Liver (tissue), 3 donors: Measurements from ENCODE around the gene NDST1.

ENCODE experiments used
- FOXA1 ChIP-seq: IDR thresholded peaks from 2 replicates; pipeline ENCODE4 v1.6.1; 2016; ENCODE audit warnings: antibody characterized with exemption
- GABPA ChIP-seq, 2 donors: IDR thresholded peaks in 1 of 2; conservative IDR thresholded peaks in 1 of 2; 2 replicates each; pipeline ENCODE4 v1.6.1; 2016; ENCODE audit warnings: antibody characterized with exemption in 2 of 2, mild to moderate bottlenecking in 1 of 2, moderate library complexity in 1 of 2
- HNF4A ChIP-seq, 2 donors: conservative IDR thresholded peaks; 2 replicates each; pipeline ENCODE4 v1.6.1; 2016; ENCODE audit warnings: antibody characterized with exemption in 2 of 2, mild to moderate bottlenecking in 2 of 2
- JUND ChIP-seq, 2 donors: IDR thresholded peaks; 2 replicates each; pipeline ENCODE4 v1.6.1; 2016; ENCODE audit warnings: antibody characterized with exemption in 2 of 2
- RAD21 ChIP-seq, 2 donors: IDR thresholded peaks; 2 replicates each; pipeline ENCODE4 v1.6.1; 2016; ENCODE audit warnings: antibody characterized with exemption in 2 of 2, mild to moderate bottlenecking in 2 of 2
- RXRA ChIP-seq, 2 donors: IDR thresholded peaks; 2 replicates each; pipeline ENCODE4 v1.6.1; 2017 to 2018; ENCODE audit warnings: antibody characterized with exemption in 2 of 2, mild to moderate bottlenecking in 1 of 2
- SP1 ChIP-seq: IDR thresholded peaks from 2 replicates; pipeline ENCODE4 v1.6.1; 2018; ENCODE audit warnings: antibody characterized with exemption, mild to moderate bottlenecking
- TAF1 ChIP-seq: conservative IDR thresholded peaks from 2 replicates; pipeline ENCODE4 v1.6.1; 2016; ENCODE audit warnings: antibody characterized with exemption, mild to moderate bottlenecking
- YY1 ChIP-seq: IDR thresholded peaks from 2 replicates; pipeline ENCODE4 v1.6.1; 2016; ENCODE audit warnings: antibody characterized with exemption, mild to moderate bottlenecking
- TF ChIP-seq, protein P1 (sequence below): fragments of 150-350 bp; IDR thresholded peaks from 2 replicates; pipeline ENCODE4 v1.5.1; 2017; ENCODE audit warnings: improper control_type of control experiment, low read depth, low read length; ENCODE audit not compliant: missing input control
- TF ChIP-seq, protein P2 (sequence below): IDR thresholded peaks from 2 replicates; pipeline ENCODE4 v1.6.1; 2016; ENCODE audit warnings: antibody characterized with exemption
- TF ChIP-seq, protein P3 (sequence below): IDR thresholded peaks from 2 replicates; pipeline ENCODE4 v1.6.1; 2016; ENCODE audit warnings: antibody characterized with exemption, mild to moderate bottlenecking
- TF ChIP-seq, protein P4 (sequence below): IDR thresholded peaks from 2 replicates; pipeline ENCODE4 v1.6.1; 2016; ENCODE audit warnings: antibody characterized with exemption
- donor health status: healthy.
- donor health status: healthy.

DNA sequence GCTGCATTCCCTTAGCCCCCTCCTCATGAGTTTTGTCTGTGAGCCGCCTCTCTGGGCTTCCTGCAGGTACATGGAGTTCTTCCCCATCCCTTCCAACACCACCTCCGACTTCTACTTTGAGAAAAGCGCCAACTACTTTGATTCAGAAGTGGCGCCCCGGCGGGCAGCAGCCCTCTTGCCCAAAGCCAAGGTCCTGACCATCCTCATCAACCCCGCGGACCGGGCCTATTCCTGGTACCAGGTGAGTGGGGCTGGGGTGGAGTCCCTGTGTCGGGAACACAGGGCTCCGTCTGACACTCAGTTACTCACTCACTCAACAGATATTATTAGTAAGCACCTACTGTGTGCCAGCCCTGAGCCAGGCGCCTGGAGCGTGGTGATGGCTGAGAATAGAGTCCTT, 37.3 kb downstream of the NDST1 start:
- no peak for TF ChIP-seq FOXA1
- TF ChIP-seq, protein P1, sequence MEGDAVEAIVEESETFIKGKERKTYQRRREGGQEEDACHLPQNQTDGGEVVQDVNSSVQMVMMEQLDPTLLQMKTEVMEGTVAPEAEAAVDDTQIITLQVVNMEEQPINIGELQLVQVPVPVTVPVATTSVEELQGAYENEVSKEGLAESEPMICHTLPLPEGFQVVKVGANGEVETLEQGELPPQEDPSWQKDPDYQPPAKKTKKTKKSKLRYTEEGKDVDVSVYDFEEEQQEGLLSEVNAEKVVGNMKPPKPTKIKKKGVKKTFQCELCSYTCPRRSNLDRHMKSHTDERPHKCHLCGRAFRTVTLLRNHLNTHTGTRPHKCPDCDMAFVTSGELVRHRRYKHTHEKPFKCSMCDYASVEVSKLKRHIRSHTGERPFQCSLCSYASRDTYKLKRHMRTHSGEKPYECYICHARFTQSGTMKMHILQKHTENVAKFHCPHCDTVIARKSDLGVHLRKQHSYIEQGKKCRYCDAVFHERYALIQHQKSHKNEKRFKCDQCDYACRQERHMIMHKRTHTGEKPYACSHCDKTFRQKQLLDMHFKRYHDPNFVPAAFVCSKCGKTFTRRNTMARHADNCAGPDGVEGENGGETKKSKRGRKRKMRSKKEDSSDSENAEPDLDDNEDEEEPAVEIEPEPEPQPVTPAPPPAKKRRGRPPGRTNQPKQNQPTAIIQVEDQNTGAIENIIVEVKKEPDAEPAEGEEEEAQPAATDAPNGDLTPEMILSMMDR, result no peak
- TF ChIP-seq, protein P2, sequence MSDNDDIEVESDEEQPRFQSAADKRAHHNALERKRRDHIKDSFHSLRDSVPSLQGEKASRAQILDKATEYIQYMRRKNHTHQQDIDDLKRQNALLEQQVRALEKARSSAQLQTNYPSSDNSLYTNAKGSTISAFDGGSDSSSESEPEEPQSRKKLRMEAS, result no peak
- no peak for TF ChIP-seq YY1
- no peak for TF ChIP-seq SP1
- no peak for TF ChIP-seq JUND (IDR thresholded peaks at IDR 0.05)
- TF ChIP-seq RAD21 (IDR thresholded peaks at IDR 0.05), result no peak
- no peak for TF ChIP-seq GABPA (IDR thresholded peaks at IDR 0.05 in 1 of 2, conservative IDR thresholded peaks at IDR 0.05 in 1 of 2)
- TF ChIP-seq TAF1, result no peak
- TF ChIP-seq, protein P3, sequence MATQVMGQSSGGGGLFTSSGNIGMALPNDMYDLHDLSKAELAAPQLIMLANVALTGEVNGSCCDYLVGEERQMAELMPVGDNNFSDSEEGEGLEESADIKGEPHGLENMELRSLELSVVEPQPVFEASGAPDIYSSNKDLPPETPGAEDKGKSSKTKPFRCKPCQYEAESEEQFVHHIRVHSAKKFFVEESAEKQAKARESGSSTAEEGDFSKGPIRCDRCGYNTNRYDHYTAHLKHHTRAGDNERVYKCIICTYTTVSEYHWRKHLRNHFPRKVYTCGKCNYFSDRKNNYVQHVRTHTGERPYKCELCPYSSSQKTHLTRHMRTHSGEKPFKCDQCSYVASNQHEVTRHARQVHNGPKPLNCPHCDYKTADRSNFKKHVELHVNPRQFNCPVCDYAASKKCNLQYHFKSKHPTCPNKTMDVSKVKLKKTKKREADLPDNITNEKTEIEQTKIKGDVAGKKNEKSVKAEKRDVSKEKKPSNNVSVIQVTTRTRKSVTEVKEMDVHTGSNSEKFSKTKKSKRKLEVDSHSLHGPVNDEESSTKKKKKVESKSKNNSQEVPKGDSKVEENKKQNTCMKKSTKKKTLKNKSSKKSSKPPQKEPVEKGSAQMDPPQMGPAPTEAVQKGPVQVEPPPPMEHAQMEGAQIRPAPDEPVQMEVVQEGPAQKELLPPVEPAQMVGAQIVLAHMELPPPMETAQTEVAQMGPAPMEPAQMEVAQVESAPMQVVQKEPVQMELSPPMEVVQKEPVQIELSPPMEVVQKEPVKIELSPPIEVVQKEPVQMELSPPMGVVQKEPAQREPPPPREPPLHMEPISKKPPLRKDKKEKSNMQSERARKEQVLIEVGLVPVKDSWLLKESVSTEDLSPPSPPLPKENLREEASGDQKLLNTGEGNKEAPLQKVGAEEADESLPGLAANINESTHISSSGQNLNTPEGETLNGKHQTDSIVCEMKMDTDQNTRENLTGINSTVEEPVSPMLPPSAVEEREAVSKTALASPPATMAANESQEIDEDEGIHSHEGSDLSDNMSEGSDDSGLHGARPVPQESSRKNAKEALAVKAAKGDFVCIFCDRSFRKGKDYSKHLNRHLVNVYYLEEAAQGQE, result no peak
- TF ChIP-seq RXRA (IDR thresholded peaks at IDR 0.05), result no peak
- TF ChIP-seq, protein P4, sequence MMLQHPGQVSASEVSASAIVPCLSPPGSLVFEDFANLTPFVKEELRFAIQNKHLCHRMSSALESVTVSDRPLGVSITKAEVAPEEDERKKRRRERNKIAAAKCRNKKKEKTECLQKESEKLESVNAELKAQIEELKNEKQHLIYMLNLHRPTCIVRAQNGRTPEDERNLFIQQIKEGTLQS, result no peak
- TF ChIP-seq HNF4A (conservative IDR thresholded peaks at IDR 0.05), result no peak
